K562 (cell line): ENCODE measurements around the gene TMEM164. TPM values are rescaled to one million over a fixed set of nuclear protein-coding genes. Genes with fewer than 3 reads are reported as not detected.

Experiments
- ATAC-seq: fragments of 200-7000 bp; cut with Tn5 transposase; 3 replicates; pipeline ENCODE4 v1.9.1; 2020; ENCODE audit warnings: moderate library complexity
- BruUV-seq: library from RNA; stranded (reverse); fragments of 400-500 nt; replicated peaks from 2 replicates; lab custom pipeline; 2021; lab: Mats Ljungman, UMichigan
- CTCF ChIA-PET: fragments of 300-600 bp; formaldehyde crosslinking; extraction: SDS; loops from one replicate; lab custom pipeline; 2021; ENCODE audit warnings: low intra/inter-chr PET ratio; lab: Yijun Ruan, JAX
- POLR2A ChIA-PET: fragments of 300-600, 350-650 bp; sonication (Branson Sonifier 250); formaldehyde crosslinking; extraction: SDS; loops from one replicate; lab custom pipeline; 2021; ENCODE audit warnings: antibody characterized with exemption, inconsistent platforms; lab: Yijun Ruan, JAX
- DNase-seq, 4 experiments: peaks; one replicate each; pipeline versions ENCODE4 v3.0.0 to v3.0.0-alpha.2; 2011 to 2018; ENCODE audit warnings: low spot score in 3 of 4, mixed read lengths in 3 of 4; ENCODE audit errors: extremely low read depth in 1 of 4
- FAIRE-seq: peaks from 2 replicates; lab custom pipeline; 2011; peaks lifted over from hg19 to GRCh38; lab: Jason Lieb, UNC
- H2AFZ ChIP-seq: 2 replicates; pipeline ENCODE4 v1.6.0; 2011; ENCODE audit warnings: low read depth, low read length, control low read depth, inconsistent platforms
- H3K27ac ChIP-seq: fragments of 200-600 bp; 3 replicates; pipeline ENCODE4 v1.8.0; 2011; ENCODE audit warnings: low read depth, mild to moderate bottlenecking, control low read depth, inconsistent platforms, low read length, moderate library complexity, mixed read lengths; ENCODE audit errors: extremely low read depth
- H3K27me3 ChIP-seq, 2 experiments: fragments of 300-600 bp in 1 of 2; 2 replicates in 1 of 2; 3 replicates in 1 of 2; pipeline versions ENCODE4 v1.6.0 to v1.8.0; 2011; ENCODE audit warnings: inconsistent platforms in 2 of 2, low read length in 2 of 2, mild to moderate bottlenecking in 1 of 2, mixed read lengths in 1 of 2, moderate library complexity in 1 of 2; ENCODE audit not compliant: control insufficient read depth in 2 of 2, insufficient read depth in 2 of 2
- H3K36me3 ChIP-seq: fragments of 300-600 bp; 3 replicates; pipeline ENCODE4 v1.8.0; 2011; ENCODE audit warnings: mild to moderate bottlenecking, low read length, inconsistent platforms; ENCODE audit not compliant: control insufficient read depth, insufficient read depth
- H3K4me1 ChIP-seq, 2 experiments: fragments of 200-600 bp in 1 of 2; replicated peaks in 1 of 2; 2 replicates in 1 of 2; 3 replicates in 1 of 2; pipeline versions ENCODE4 v1.5.1 to v1.8.0; 2011; ENCODE audit warnings: inconsistent platforms in 2 of 2, low read length in 2 of 2, mild to moderate bottlenecking in 1 of 2, mixed read lengths in 1 of 2, moderate library complexity in 1 of 2; ENCODE audit not compliant: control insufficient read depth in 2 of 2, insufficient read depth in 2 of 2
- H3K4me2 ChIP-seq: 2 replicates; pipeline ENCODE4 v1.6.1; 2011; ENCODE audit warnings: low read length, control low read depth, inconsistent platforms, mixed read lengths; ENCODE audit not compliant: insufficient read depth
- H3K4me3 ChIP-seq: fragments of 200-600 bp; sonication (generic), shearing (Covaris generic); 2 replicates; pipeline ENCODE4 v1.5.1; 2016; ENCODE audit warnings: control low read depth, inconsistent platforms
- H3K79me2 ChIP-seq: fragments of 200-600 bp; 3 replicates; pipeline ENCODE4 v1.8.0; 2011; ENCODE audit warnings: low read length, inconsistent platforms; ENCODE audit not compliant: control insufficient read depth, insufficient read depth
- H3K9ac ChIP-seq, 2 experiments: 2 replicates each; pipeline versions ENCODE4 v1.6.0 to v1.6.1; 2011; ENCODE audit warnings: low read depth in 2 of 2, low read length in 2 of 2, control low read depth in 1 of 2, inconsistent platforms in 1 of 2, mild to moderate bottlenecking in 1 of 2, mixed read lengths in 1 of 2; ENCODE audit not compliant: insufficient read depth in 1 of 2
- H3K9me1 ChIP-seq: one replicate; pipeline ENCODE4 v1.6.0; 2011; ENCODE audit warnings: inconsistent platforms, mild to moderate bottlenecking, low read length, moderate library complexity; ENCODE audit not compliant: control insufficient read depth, insufficient read depth
- H3K9me3 ChIP-seq: replicated peaks from 2 replicates; pipeline ENCODE4 v1.5.1; 2011; ENCODE audit warnings: low read depth, low read length, inconsistent platforms; ENCODE audit not compliant: control insufficient read depth, insufficient read depth
- H4K20me1 ChIP-seq: replicated peaks from 2 replicates; pipeline ENCODE4 v1.6.1; 2011; ENCODE audit warnings: low read length, inconsistent platforms, mixed read lengths; ENCODE audit not compliant: control insufficient read depth, insufficient read depth
- BCL6 ChIP-seq: fragments of 250-450 bp; sonication (Bioruptor Pico); IDR thresholded peaks from 2 replicates; pipeline ENCODE4 v1.4.0; 2020
- DPF2 ChIP-seq: fragments of 450-650 bp; IDR thresholded peaks from 2 replicates; pipeline ENCODE4 v1.6.1; 2016
- EP300 ChIP-seq: IDR thresholded peaks from 2 replicates; pipeline ENCODE4 v1.6.1; 2012; ENCODE audit warnings: low read length, improper control_type of control experiment
- IFI16 ChIP-seq: fragments of 250-450 bp; sonication (Bioruptor Pico); IDR thresholded peaks from 2 replicates; pipeline ENCODE4 v2.1.2; 2022; ENCODE audit warnings: mild to moderate bottlenecking, inconsistent platforms
- JUNB ChIP-seq: fragments of 450-650 bp; formaldehyde crosslinking; conservative IDR thresholded peaks from 2 replicates; pipeline ENCODE4 v1.4.0; 2020; ENCODE audit warnings: mild to moderate bottlenecking
- NFRKB ChIP-seq: fragments of 450-650 bp; IDR thresholded peaks from 2 replicates; pipeline ENCODE4 v1.6.1; 2016; ENCODE audit warnings: low read depth
- NUFIP1 ChIP-seq: fragments of 450-650 bp; IDR thresholded peaks from 2 replicates; pipeline ENCODE4 v1.6.1; 2018; ENCODE audit not compliant: partially characterized antibody
- PRPF4 ChIP-seq: fragments of 200-400 bp; formaldehyde crosslinking; IDR thresholded peaks from one replicate; pipeline ENCODE4 v1.6.1; 2017; ENCODE audit warnings: low read length, low read depth, mild to moderate bottlenecking; ENCODE audit not compliant: insufficient read depth, poor library complexity, severe bottlenecking
- YY1 ChIP-seq, 3 experiments: IDR thresholded peaks; 2 replicates each; pipeline ENCODE4 v1.6.1; 2011; ENCODE audit warnings: low read length in 2 of 3, mild to moderate bottlenecking in 2 of 3, moderate library complexity in 2 of 3, borderline replicate concordance in 1 of 3, control low read depth in 1 of 3, low read depth in 1 of 3; ENCODE audit not compliant: insufficient read depth in 3 of 3, insufficient replicate concordance in 2 of 3, control insufficient read depth in 1 of 3, insufficient read length in 1 of 3; ENCODE audit errors: extremely low read depth in 1 of 3
- ZNF507 ChIP-seq: conservative IDR thresholded peaks from 2 replicates; pipeline ENCODE4 v1.6.1; 2017; ENCODE audit warnings: missing genetic modification characterization, missing compliant biosample characterization
- WGBS: fragments of 100-300 bp; shearing (Covaris generic); methylation state at CpG from one replicate; pipeline ENCODE4 v1.1.6; 2016; ENCODE audit warnings: low coverage, mixed read lengths; ENCODE audit not compliant: insufficient coverage; ENCODE audit errors: missing lambda C conversion rate; 5-methylcytosine and 5-hydroxymethylcytosine counted together
- in situ Hi-C: fragments of 300-500 bp; cut with MboI; formaldehyde crosslinking; loops from 4 replicates; pipeline ENCODE4 v1.15.0; 2018; ENCODE audit warnings: inconsistent platforms, mixed read lengths
- intact Hi-C: fragments of 100-400 bp; cut with micrococcal nuclease; formaldehyde crosslinking; loops from 2 replicates; pipeline ENCODE4 v1.14.2; 2022
- polyA plus RNA-seq, 8 experiments: library from polyadenylated mRNA; depleted of rRNA in 4 of 8; stranded (reverse) in 5 of 8; unstranded in 3 of 8; fragments of >200 nt; fragmentation: Nextera tagmentation in 2 of 8; fragmentation: Illumina TruSeq in 1 of 8; extraction: Ambion mirVana in 2 of 8; extraction: Trizol in 1 of 8; gene quantifications; 2 replicates each; pipeline versions ENCODE4 v1.2.1 to v1.2.3, GENCODE V29; 2011 to 2014; ENCODE audit warnings: inconsistent platforms in 1 of 8, missing spikeins in 1 of 8
- total RNA-seq, 7 experiments: library from RNA; depleted of rRNA in 6 of 7; stranded (reverse); fragments of >200 nt in 6 of 7; fragmentation: Illumina TruSeq in 2 of 7; extraction: Trizol in 2 of 7; gene quantifications; 2 replicates each; pipeline versions ENCODE4 v1.2.1 to v1.2.3, GENCODE V29; 2011 to 2021; ENCODE audit warnings: low replicate concordance in 1 of 7
- TF ChIP-seq, protein P1 (sequence below): fragments of 450-650 bp; IDR thresholded peaks from 2 replicates; pipeline ENCODE4 v1.6.1; 2014; ENCODE audit warnings: low read depth, mild to moderate bottlenecking, moderate library complexity, borderline replicate concordance

TMEM164 gene
- total and polyA plus RNA-seq, 9 of the 15 experiments (the other 6 are each of a cell fraction or from before 2014, with no cell fraction given), result 2.4 to 57.3 (median 23.1) TPM

- H3K36me3 ChIP-seq, result peaks cover 25% of the 10 kb centered on the region; the same call in 2 of the 3 replicates
- peaks cover 12% of the 10 kb centered on the region for H3K79me2 ChIP-seq
- ATAC-seq, result no peak
- H3K27me3 ChIP-seq, result no peaks in the 10 kb centered on the region
- ChIA-PET CTCF (no interaction called here), POLR2A (interaction anchor here (0.6 to 2.2 kb wide), 2 partner anchors 20 to 22 kb away, joined by 4 to 7 read pairs; no protein-coding TSS in a partner anchor)
- H3K4me3 ChIP-seq, result no peak overlapping the region
- BruUV-seq, result no TSS peak
- H3K27ac ChIP-seq, result no peak overlapping the region
- H4K20me1 ChIP-seq, result no peaks in the 10 kb centered on the region
- intact Hi-C loops (no loop called here), in situ Hi-C loops (no loop called here)
- no peak overlapping the region for H3K4me2 ChIP-seq
- WGBS, result 64% methylated on average over 2 of the region's 5 CpGs
- FAIRE-seq, result no peak
- H3K4me1 ChIP-seq, result peaks cover 24 to 41% of the 10 kb centered on the region in 2 experiments
- H2AFZ ChIP-seq, result no peak overlapping the region
- TF ChIP-seq, protein P1, sequence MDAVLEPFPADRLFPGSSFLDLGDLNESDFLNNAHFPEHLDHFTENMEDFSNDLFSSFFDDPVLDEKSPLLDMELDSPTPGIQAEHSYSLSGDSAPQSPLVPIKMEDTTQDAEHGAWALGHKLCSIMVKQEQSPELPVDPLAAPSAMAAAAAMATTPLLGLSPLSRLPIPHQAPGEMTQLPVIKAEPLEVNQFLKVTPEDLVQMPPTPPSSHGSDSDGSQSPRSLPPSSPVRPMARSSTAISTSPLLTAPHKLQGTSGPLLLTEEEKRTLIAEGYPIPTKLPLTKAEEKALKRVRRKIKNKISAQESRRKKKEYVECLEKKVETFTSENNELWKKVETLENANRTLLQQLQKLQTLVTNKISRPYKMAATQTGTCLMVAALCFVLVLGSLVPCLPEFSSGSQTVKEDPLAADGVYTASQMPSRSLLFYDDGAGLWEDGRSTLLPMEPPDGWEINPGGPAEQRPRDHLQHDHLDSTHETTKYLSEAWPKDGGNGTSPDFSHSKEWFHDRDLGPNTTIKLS, result no peak
- no peak for TF ChIP-seq DPF2
- no peak for TF ChIP-seq JUNB (CRISPR knock-in tag)
- TF ChIP-seq YY1 (IDR thresholded peaks at IDR 0.05; ENCODE audit: borderline replicate concordance in 1 of 3, control insufficient read depth in 1 of 3, extremely low read depth in 1 of 3, insufficient read depth in 3 of 3, insufficient read length in 1 of 3, insufficient replicate concordance in 2 of 3, low read depth in 1 of 3, low read length in 2 of 3), result no peak
- no peak for TF ChIP-seq IFI16 (CRISPR knock-in tag)
- no peak for TF ChIP-seq NUFIP1
- no peak for TF ChIP-seq BCL6 (CRISPR knock-in tag)
- no peak for TF ChIP-seq ZNF507 (tag)
- no peak for TF ChIP-seq NFRKB
- no peak for TF ChIP-seq PRPF4
- TF ChIP-seq EP300, result no peak
- H3K9me1 ChIP-seq, result peaks cover 4% of the 10 kb centered on the region
- no peak overlapping the region for H3K9ac ChIP-seq
- no peak for DNase-seq
- no peaks in the 10 kb centered on the region; the same call in 1 of the 2 replicates for H3K9me3 ChIP-seq
Observed at GRCh38 chrX:110180176-110180927, 177.4 kb downstream of the TMEM164 start.
